Measurements from ENCODE around the gene NKX1-2.

NKX1-2 gene

GRCh38 chr10:124474514-124475070 is 24.8 kb upstream of the NKX1-2 start:
- DNase-seq, result no peak

- no peak for DNase-seq
Observed at GRCh38 chr10:124473070-124473469, 23.2 kb upstream of the NKX1-2 start.

GRCh38 chr10:124472071-124472470 is 22.2 kb upstream of the NKX1-2 start:
- DNase-seq, result no peak

GRCh38 chr10:124470544-124471434 is 21.0 kb upstream of the NKX1-2 start:
- no peak for DNase-seq

- DNase-seq, result no peak
Observed at GRCh38 chr10:124469956-124470484, 20.2 kb upstream of the NKX1-2 start.

- no peak for DNase-seq
Observed at GRCh38 chr10:124468624-124469023, 18.8 kb upstream of the NKX1-2 start.

GRCh38 chr10:124467165-124467564 is 17.3 kb upstream of the NKX1-2 start:
- DNase-seq, result no peak

GRCh38 chr10:124465777-124466488 is 16.1 kb upstream of the NKX1-2 start:
- no peak for DNase-seq

GRCh38 chr10:124465003-124465776 is 15.4 kb upstream of the NKX1-2 start:
- DNase-seq, result no peak

- no peak for DNase-seq
Observed at GRCh38 chr10:124464028-124464965, 14.5 kb upstream of the NKX1-2 start.

- DNase-seq, result no peak
Observed at GRCh38 chr10:124462348-124462695, 12.5 kb upstream of the NKX1-2 start.

- DNase-seq, result peak; percentile 83
Observed at GRCh38 chr10:124461642-124462347, 12.0 kb upstream of the NKX1-2 start, which contains the start of gene LHPP. Gene LHPP, plus strand, starts transcription at chr10:124461823. Its CDS starts 40 bp downstream, at chr10:124461863.

- no peak for DNase-seq
Observed at GRCh38 chr10:124460144-124460543, 10.3 kb upstream of the NKX1-2 start.

- no peak for DNase-seq
Observed at GRCh38 chr10:124459395-124459794, 9.6 kb upstream of the NKX1-2 start.

GRCh38 chr10:124458889-124459288 is 9.1 kb upstream of the NKX1-2 start:
- DNase-seq, result no peak

GRCh38 chr10:124458473-124458872 is 8.6 kb upstream of the NKX1-2 start:
- no peak for DNase-seq

GRCh38 chr10:124455441-124455840 is 5.6 kb upstream of the NKX1-2 start:
- no peak for DNase-seq

- DNase-seq, result no peak
Observed at GRCh38 chr10:124453960-124454610, 4.2 kb upstream of the NKX1-2 start.

GRCh38 chr10:124451276-124451675 is 1.4 kb upstream of the NKX1-2 start:
- no peak for DNase-seq

- no peak for DNase-seq
Observed at GRCh38 chr10:124450783-124451057, 885 bp upstream of the NKX1-2 start.
